Inflammatory macrophage treated with lipopolysaccharide for 1 hour (primary cell): Measurements from ENCODE around the gene CDH20.

Experiments used
- DNase-seq, 2 donors: peaks; one replicate each; pipeline ENCODE4 v3.0.0-alpha.2; 2020 to 2022

Gene CDH20

GRCh38 chr18:61542596-61542995 lies 209.4 kb downstream of the CDH20 start:
- DNase-seq: no peak

GRCh38 chr18:61543518-61543917 lies 210.3 kb downstream of the CDH20 start:
- DNase-seq: no peak

DNA sequence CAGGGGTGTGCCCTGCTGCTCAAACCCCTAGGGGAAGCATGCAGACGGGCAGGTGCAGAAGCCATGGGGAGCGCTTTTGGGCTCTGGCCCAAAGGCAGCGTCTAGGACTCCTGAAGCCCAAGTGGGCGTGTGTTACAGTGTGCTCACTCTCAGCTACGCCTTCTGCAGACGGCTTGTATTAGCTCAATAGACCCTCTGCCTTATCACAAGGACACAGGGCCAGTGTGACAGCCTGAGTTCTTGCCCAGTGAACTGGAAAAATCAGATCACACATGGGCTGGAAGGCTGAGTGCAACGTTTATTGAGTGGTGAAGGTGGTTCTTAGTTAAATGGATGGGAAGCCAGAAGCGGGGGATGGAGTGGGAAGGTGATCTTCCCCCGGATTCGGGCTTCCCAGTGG lies 210.9 kb downstream of the CDH20 start:
- DNase-seq: no peak

DNA sequence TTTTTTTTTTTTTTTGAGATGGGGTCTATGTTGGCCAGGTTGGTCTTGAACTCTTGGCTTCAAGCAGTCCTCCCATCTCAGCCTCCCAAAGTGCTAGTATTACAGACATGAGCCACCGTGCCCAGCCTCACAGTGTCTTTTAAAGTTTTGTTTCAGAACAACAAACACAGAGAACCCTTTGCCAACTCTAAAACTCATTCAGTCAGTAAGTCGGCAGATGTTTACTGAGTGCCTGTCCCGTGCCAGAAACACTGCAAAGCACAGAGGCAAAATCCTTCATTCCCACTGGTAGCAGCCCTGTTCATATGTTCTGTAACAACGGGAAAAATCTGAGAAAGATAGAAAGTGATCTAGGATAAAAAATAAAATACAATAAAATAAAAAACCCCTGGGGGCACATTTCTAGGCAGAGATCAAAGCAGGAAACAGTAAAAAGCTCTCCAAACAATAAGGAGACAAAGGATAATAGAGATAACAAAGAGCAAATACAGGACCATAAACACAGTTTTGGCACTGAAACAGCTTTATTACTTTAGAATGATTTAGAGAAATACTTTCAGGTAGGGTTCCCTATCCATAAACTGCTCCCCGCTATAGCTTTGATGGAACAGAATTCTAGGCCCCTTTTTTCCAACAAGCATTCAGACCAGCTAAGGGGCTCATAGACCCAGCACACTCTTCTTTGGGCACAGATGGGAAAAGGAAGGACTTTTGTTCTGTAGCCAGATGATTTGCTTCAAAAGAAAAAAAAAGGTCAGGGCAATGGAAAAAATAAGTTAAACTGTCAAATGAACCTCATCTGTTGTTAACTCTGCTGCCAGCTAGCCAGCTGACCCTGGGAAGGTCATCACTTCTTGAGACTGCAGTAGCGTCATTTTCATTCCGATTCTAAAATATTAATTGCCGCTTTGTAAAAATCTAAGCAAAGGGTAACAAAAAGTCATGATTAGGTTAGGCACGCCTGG lies 212.3 kb downstream of the CDH20 start:
- no peak for DNase-seq

DNA sequence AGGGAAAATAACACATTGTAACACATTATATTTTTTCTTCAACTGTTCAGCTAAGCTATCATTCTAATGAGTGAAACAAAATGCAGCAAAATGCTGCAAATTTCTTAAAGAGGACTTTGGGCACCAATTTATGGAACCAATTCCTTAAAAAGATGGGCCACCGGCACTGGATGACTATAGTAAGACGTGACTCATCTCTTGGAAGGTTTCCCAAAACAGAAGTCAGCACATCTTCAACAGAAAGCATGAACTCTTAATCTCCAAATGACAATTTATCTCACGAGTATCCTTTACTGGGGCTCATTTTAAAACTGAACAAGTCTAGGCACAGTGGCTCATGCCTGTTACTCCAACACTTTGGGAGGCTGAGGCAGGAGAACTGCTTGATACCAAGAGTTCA lies 213.4 kb downstream of the CDH20 start:
- DNase-seq: no peak

DNA sequence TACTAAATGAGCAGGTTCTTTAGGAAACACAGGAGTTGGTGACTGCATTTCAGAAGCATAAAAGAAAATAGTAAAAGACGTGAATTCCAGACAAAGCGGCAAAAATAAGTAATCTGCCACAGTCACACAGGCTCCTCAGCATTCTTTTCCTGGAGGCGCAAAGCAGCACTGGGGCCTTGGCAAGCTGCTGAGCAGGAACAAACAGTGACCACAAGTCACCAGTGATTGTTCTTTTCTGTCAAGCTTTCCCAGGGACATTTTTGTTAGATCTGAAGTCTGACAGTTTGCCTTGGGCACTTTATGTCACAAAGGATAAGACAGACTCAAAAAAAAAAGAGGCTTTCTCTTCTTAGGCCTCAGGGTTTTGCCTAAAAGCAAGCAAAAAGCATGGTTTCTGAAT lies 216.2 kb downstream of the CDH20 start:
- no peak for DNase-seq

DNA sequence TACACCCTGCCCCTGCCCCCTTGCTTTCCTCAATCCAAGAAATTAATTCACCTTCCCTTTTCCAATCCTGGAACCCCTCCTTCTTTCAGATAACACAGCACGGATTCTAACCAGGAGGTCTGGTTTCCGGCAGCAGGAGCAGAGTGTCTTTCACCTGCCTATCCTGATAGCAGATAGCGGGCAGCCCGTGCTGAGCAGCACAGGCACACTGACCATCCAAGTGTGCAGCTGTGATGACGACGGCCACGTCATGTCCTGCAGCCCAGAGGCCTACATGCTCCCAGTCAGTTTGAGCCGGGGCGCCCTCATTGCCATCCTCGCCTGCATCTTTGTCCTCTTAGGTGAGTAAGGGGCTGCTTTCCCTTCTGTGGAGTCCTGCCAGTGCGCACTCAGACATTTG lies 216.7 kb downstream of the CDH20 start:
- no peak for DNase-seq

GRCh38 chr18:61551586-61551985 lies 218.4 kb downstream of the CDH20 start:
- DNase-seq: peak; percentile 35 to 82

GRCh38 chr18:61553045-61553659 lies 219.9 kb downstream of the CDH20 start:
- no peak for DNase-seq

DNA sequence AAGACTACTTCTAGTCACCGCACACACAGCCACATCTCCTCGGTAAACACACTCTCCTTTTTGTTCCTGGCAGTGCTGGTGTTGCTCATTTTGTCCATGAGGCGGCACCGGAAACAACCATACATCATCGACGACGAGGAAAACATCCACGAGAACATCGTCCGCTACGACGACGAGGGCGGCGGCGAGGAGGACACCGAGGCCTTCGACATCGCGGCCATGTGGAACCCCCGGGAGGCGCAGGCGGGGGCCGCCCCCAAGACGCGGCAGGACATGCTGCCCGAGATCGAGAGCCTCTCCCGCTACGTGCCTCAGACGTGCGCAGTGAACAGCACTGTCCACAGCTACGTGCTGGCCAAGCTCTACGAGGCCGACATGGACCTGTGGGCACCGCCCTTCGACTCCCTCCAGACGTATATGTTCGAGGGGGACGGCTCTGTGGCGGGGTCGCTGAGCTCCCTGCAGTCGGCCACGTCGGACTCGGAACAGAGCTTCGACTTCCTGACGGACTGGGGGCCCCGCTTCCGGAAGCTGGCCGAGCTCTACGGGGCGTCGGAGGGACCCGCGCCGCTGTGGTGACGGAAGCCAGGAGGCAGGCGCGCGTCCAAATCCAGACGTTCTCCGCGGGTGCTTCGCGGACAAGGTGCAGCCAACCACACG lies 221.0 kb downstream of the CDH20 start:
- no peak for DNase-seq

DNA sequence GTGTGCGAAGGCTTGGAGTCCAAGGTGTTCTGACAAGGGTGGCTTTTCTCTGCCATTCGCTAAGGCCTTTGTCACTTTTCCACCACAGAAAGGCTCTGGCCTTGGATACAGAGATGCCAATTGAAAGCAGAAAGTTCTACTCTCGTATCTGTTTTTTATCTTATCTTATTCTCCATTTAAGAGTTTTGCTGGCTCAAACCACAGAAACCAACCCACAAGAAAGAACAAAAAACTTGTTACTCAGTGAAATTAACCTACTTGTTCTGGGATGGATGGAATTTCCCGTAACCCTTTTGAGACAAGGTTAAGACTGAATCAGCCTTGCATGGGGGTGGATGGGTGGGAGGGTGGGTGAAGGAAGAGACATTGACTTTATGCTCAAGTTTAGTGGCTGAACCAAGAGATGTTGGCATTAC lies 221.7 kb downstream of the CDH20 start:
- no peak for DNase-seq

DNA sequence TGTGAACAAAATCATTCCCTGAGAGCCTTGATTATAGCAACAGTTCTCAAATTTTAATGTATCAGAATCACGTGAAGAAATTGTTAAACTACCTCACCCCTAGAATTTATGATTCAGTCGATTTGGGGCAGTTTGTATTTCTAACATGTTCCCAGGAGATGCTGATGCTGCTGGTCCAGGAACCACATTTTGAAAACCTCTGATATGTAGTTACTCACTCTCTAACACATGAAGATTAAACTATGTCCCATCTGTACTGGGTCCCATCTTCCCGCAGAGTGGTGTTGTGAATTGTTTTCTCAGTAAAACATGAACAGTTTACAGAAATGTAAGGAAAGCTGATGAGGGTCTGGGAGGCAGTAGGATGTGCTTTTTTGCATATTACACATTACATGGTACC lies 223.1 kb downstream of the CDH20 start:
- no peak for DNase-seq

DNA sequence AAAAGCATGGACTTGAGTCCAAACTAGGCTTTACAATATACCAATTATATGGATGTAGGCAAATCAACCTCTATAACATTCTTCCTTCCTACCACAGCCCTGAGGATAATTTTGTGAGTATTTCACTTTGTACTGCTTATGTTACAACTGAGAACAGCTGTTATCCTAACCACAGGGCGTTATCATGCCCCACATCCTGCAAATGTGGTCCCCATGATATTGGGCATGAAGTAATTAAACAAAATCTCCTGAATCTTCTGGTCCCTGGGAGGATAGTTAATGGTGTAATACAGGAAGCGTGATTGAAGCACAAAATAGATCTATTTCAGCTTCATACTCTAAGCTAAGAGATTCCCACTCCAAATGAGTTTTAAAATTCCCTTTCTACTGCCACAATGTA lies 223.6 kb downstream of the CDH20 start:
- no peak for DNase-seq

- DNase-seq: no peak
These were observed 236.1 kb downstream of the CDH20 start for GRCh38 chr18:61569176-61569892.

- DNase-seq: no peak
These were observed 236.8 kb downstream of the CDH20 start for GRCh38 chr18:61570070-61570469.

GRCh38 chr18:61572084-61572655 lies 238.9 kb downstream of the CDH20 start:
- DNase-seq: no peak

DNA sequence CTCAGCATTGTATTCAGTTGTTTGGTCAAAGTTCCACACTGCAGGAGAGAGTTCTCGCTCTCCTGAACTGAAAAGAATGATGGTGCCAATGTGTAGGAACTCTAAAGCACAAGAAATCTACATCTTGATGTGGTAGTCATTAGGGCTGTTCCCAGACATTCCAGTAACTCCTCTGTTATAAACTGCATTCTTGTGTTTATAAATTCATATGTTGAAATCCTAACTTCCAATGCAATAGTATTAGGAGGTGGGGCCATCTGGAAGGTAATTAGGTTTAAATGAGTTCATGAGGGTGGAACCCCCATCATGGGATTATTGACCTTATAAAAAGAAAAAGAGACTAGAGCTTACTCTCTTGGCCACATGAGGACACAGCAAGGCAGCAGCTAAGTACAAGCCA lies 239.6 kb downstream of the CDH20 start:
- no peak for DNase-seq

DNA sequence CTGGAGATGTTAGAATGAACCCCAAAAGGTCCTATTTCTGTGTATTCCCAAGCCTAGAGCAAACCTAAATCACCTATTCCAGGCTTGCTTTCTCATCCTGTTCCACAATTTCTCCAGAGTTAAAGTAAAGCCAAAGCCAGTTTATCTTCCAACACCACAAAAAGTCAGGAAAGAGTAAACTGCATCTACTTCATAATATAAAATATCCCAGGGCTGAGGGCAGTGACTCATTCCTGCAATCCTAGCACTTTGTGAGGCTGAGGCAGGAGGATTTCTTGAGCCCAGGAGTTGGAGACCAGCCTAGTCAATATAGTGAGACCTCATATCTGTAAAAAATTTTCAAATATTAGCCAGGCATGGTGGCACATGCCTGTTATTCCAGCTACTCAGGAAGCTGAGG lies 241.4 kb downstream of the CDH20 start:
- no peak for DNase-seq

DNA sequence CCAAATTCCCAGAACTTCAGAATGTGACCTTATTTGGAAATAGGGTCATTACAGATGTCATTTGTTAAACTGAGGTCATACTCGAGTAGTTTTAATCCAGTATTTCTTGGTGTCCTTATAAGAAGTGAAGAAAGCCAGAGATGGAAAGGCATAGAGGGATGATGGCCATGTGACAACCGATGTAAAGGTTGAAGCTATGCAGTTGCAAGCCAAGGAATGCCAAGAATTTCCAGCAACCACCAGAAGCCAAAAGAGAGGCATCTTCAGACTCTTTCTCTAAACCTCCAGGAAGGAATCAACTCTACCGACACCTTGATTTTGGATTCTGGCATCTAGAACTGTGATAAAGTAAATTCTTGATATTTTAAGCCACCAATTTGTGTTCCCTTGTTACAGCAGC lies 242.2 kb downstream of the CDH20 start:
- DNase-seq: no peak

GRCh38 chr18:61578846-61579245 lies 245.6 kb downstream of the CDH20 start:
- DNase-seq: no peak

GRCh38 chr18:61579581-61579980 lies 246.4 kb downstream of the CDH20 start:
- DNase-seq: no peak

GRCh38 chr18:61580046-61580445 lies 246.8 kb downstream of the CDH20 start:
- no peak for DNase-seq
